Measurements from ENCODE around the gene PAX5.

- TF ChIP-seq, protein P1, sequence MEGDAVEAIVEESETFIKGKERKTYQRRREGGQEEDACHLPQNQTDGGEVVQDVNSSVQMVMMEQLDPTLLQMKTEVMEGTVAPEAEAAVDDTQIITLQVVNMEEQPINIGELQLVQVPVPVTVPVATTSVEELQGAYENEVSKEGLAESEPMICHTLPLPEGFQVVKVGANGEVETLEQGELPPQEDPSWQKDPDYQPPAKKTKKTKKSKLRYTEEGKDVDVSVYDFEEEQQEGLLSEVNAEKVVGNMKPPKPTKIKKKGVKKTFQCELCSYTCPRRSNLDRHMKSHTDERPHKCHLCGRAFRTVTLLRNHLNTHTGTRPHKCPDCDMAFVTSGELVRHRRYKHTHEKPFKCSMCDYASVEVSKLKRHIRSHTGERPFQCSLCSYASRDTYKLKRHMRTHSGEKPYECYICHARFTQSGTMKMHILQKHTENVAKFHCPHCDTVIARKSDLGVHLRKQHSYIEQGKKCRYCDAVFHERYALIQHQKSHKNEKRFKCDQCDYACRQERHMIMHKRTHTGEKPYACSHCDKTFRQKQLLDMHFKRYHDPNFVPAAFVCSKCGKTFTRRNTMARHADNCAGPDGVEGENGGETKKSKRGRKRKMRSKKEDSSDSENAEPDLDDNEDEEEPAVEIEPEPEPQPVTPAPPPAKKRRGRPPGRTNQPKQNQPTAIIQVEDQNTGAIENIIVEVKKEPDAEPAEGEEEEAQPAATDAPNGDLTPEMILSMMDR (IDR thresholded peaks at IDR 0.05): no peak
- TF ChIP-seq POLR2A (IDR thresholded peaks at IDR 0.05): no peak
Observed at GRCh38 chr9:36961051-36961450, 73.0 kb downstream of the PAX5 start.
